ENCODE results near the gene KRT38.
"Not testable (repeated sequence)": the region's sequence is repeated elsewhere in the genome, so short reads cannot be mapped to it uniquely, and the experiment has no call there.

Gene KRT38

DNA sequence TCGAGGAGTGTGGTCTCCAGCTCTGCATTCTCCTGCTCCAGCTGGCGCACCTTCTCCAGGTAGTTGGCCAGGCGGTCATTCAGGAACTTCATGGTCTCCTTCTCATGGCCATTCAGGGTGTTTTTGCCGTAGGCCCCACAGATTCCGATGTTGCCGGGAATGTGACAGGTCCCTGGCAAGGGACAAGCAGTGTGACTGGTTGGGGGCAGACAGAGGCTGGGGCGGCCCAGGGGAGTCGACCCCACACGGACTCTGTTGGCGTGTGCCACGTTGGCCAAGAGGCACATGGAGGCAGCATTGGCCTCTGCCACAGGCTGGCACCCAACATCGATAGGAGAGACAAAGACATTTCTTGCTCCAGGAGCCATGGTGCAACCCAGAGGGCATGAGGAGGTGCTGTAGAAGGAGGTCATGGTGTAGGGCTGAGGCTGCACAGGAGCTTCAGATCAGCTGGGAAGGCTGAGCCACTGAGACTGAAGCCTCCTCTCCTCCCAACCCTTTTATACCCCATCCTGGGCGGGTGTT is 16.6 kb downstream of the KRT38 start, which contains the start of gene KRT37:
TSS of gene KRT37 (minus strand) at position 475 of the 525 bp plus-strand sequence. CDS start at position 413, 62 bp downstream.
- DNase-seq (ENCODE audit: insufficient read length, low spot score) (no peak), FAIRE-seq (no peak)

DNA sequence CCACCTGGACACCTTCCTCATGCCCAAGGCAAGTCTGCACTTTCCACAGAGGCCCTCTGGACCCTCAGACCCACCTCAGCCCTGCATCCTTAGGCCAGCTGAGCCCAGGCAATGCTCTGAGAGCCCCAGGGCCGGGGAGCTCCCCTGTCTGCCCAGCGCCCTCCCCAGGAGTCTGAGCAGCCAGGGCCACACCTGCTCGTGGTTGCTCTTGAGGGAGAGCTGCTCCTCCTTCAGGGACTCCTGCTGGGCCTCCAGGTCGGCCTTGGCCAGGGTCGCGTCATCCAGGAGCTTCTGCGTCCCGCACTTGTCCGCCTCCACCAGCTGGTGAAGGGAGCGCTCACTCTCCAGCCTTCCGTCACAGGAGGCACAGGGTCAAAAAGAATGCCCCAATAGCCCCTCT is 18.2 kb downstream of the KRT38 start:
- FAIRE-seq; DNase-seq (ENCODE audit: insufficient read length, low spot score): not testable (repeated sequence)

- FAIRE-seq: no peak
- DNase-seq (ENCODE audit: insufficient read length, low spot score): no peak
Observed at GRCh38 chr17:41421617-41422016, 19.2 kb downstream of the KRT38 start.

- no peak for DNase-seq (ENCODE audit: insufficient read length, low spot score)
- no peak for FAIRE-seq
Observed at GRCh38 chr17:41421116-41421515, 19.7 kb downstream of the KRT38 start.

DNA sequence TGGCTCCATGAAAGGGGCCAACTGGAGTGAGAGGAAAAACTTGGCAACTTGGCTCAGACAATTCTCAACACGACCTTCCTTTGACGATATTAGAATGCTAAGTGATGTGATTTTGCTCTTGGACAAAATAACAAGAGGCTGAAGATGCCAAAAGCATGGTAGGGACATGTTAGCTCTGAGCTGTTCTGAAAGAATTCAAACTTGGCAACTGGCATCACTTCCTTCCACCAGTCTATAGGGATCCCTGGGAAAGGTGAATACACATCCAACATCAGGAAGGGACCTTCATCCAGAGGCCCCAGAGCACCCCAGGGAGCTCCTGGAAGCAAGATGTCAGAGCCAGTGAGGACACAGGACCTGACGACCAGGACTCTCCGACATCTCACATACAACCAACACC is 20.6 kb downstream of the KRT38 start:
- FAIRE-seq (no peak), DNase-seq (ENCODE audit: insufficient read length, low spot score) (no peak)

DNA sequence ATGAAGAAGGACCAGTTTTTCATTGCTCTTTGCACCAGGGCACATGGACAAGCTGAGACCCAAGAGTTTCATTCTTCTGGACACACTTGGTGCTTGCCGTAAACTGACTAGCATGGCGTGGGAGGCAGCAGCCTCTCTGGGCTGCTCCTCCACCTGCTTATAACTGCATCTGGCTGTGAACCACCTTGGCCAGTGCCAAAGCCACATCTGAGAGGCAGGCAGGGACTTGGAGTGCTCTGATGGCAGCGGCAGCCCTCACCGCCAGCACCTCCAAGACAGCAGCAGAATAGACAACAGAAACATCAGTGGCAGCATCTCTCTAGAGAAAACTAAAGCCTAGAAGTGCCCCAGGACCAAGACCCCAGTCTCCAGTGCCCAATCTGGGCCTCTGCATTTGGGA is 21.1 kb downstream of the KRT38 start:
- no peak for FAIRE-seq
- DNase-seq (ENCODE audit: insufficient read length, low spot score): no peak

DNA sequence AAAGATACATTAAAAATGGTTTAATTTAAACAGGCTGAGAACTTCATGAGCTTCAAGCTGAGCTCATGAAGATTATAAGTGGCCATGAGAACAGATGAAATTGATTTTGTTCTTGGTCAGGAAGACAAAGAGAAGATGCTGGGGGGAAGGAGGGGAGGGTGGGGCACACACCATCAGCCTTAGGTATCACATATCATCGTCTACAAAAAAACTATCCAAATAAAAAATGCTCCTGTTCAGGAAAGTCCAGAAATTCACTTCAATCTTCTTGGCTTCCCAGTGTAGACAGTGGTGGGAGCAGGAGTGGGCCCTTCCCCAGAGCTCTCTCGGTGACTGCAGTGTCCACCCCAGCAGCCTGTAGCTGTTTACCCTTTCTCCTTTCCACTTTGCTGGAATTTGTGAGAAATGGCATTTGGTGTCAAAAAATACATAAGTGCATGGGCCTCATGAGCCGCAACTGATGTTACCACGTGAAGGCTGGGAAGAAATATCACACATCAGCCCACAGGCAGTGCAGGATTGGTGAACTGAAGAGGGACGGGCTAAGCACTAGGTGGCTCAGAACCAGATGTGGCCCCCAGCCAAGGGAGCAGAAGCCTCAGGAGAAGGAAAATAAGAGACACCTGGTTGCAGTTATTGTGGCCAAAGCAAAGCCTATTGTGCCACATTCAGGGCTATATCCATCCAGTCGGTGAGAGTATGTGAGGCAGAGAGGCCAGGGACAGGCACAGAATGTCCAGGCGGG is 22.5 kb downstream of the KRT38 start:
- no peak for FAIRE-seq

DNA sequence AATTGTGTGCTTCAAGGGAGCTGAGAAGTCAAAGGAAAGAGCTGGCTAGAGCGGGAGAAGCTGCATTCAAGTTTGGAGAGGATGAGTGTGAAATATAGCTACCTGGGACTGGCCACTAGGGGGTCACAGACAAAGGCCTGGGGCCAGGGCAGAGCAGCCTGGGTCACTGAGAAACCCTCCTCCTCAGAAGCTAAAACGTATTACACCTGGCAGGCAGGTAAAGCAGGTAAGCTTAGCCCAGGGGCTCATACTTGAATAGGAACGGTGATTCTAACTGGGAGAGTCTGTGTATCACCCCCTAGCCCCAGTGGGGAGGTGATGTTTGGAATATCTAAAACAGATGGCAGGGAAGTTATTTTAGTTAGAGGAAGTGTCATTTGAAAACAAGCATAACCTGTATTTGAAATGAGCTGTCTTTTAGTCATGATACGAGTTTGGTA is 23.2 kb downstream of the KRT38 start:
- DNase-seq (ENCODE audit: insufficient read length, low spot score): peak; percentile 26
- FAIRE-seq: no peak

More for the DNA sequence above, 22.5 kb downstream of the KRT38 start:
- no peak for DNase-seq (ENCODE audit: insufficient read length, low spot score)

DNA sequence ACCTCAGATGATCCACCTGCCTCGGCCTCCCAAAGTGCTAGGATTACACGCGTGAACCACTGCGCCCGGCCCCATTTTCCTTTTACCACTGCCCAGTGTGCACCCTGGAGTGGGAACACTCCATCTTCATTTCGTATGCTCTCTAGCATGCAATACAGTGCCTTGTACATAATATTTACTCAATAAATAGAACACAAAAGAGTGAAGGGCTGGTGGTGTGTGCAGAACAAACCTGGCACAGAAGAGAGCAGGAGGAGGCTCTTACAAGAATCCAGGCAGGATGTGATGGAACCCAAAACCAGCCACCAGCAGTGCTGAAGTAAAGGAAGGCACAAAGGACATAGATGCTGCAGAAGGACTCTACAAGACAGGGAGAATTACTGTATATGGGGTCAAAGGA is 23.7 kb downstream of the KRT38 start:
- no peak for DNase-seq (ENCODE audit: insufficient read length, low spot score)

DNA sequence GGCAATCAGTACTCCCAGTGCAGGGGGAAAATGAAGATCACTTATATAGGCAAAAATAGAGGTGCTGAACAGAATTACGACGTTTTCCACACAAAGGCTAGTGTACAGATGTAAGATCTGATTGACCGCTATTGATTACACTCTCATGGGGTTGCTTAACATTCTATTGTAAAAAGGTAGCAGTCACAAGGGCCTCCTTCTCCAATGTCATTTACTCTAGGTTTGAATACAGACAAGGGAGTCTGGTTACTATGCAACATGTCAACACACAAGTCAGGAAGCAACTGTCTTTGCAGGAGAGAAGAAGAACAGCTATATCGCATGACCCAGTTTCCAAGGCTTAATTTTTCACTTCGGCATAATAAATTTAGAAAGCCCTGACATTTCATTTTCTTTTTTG is 24.3 kb downstream of the KRT38 start:
- FAIRE-seq (no peak), DNase-seq (ENCODE audit: insufficient read length, low spot score) (no peak)

More for the DNA sequence above, 23.7 kb downstream of the KRT38 start:
- no peak for FAIRE-seq

GRCh38 chr17:41415833-41416335 is 24.9 kb downstream of the KRT38 start:
- FAIRE-seq: no peak
- DNase-seq (ENCODE audit: insufficient read length, low spot score): no peak

DNA sequence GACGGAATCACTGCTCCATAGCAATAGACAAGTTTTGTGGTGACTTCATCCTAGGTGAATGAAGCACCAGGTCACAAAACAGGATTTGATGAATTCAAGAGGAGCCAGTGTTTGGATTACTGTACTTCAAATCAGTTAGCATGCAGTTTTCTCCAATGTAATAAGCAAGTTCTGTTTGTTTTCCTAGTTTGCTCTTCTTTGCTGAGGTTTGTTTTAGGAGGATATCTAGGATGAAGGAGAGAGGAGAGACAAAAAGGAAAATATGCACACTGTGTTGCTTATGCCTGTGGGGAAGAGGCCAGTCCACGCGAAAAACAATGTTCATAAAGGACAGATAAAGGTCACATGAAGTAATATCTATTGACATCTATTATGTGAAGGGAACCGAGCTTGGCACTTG is 25.4 kb downstream of the KRT38 start:
- no peak for FAIRE-seq
- no peak for DNase-seq (ENCODE audit: insufficient read length, low spot score)

DNA sequence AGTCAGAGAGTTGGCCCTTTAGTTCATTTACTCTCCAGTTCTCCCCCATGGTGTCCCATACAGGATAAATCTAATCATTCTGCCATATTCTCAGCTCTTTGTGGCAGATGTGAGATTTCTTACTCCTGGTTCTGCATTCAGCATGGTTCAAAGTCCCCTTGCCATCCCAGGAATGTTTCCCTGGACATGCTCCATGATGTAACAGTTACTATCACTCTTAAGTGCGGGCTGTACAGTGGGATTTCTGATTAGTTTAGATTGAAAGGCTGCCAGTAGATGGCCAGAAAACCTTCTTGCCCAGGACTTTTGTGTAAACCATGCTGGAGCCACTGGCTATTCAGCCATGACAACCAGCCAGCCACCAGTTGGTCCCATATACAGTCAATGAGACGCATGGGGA is 26.8 kb downstream of the KRT38 start:
- FAIRE-seq: no peak
- no peak for DNase-seq (ENCODE audit: insufficient read length, low spot score)

GRCh38 chr17:41413353-41413957 is 27.3 kb downstream of the KRT38 start:
- no peak for FAIRE-seq

GRCh38 chr17:41411072-41411840 is 29.5 kb downstream of the KRT38 start:
- no peak for FAIRE-seq
- no peak for DNase-seq (ENCODE audit: insufficient read length, low spot score)

More at GRCh38 chr17:41413353-41413957, 27.3 kb downstream of the KRT38 start:
- no peak for DNase-seq (ENCODE audit: insufficient read length, low spot score)

DNA sequence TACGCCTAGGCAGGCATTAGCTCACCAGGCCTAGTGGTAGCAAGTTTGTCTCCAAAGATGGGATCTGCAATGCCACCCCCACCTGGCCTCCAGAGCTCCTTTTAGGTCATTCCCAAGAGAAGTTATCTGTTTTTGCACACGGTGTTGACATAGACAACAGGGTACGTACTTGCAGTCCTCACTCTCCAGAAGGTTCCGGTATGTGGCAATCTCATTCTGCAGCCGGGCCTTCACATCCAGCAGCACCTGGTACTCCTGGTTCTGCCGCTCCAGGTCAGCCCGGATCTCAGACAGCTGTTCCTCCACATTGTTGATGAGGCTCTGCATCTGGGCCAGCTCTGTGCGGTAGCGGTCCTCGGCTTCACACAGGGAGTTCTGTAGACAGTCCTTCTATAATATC is 33.6 kb downstream of the KRT38 start:
- no peak for FAIRE-seq
- DNase-seq (ENCODE audit: insufficient read length, low spot score): no peak

GRCh38 chr17:41406205-41406604 is 34.6 kb downstream of the KRT38 start:
- FAIRE-seq: no peak

DNA sequence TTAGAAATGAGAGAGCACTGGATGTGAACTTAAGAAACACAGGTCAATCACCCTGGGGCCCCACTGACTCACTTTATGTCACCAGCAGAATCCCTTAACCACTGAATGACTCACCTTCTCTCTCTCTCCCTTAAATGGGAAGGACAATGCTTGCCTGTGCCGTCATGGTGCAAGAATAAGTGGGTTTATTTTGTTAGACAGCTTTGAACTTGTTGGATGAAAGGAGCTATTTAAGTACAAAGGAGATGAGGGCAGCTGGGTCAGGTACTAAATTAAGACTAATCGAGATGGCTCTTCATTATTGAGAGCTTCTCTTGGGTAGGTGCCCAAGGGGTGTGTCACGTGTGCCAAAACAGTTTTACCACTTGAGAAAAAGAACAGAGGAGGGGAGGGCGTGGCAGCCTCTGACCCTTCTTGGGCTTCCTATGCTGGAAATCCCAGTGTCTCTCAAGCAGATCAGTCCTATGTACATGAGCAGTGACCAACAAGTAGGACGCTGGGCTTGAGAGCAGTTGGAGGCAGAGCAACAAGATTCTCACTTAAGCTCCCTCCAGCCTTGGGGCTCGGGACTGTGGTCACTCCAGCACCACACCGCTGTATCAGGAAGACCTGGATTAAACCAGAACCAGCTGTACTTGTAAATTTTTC is 36.6 kb downstream of the KRT38 start:
- DNase-seq (ENCODE audit: insufficient read length, low spot score) (no peak), FAIRE-seq (no peak)

More at GRCh38 chr17:41406205-41406604, 34.6 kb downstream of the KRT38 start:
- DNase-seq (ENCODE audit: insufficient read length, low spot score): no peak

- FAIRE-seq (no peak), DNase-seq (ENCODE audit: insufficient read length, low spot score) (no peak)
Observed at GRCh38 chr17:41403404-41404023, 37.3 kb downstream of the KRT38 start.

- DNase-seq (ENCODE audit: insufficient read length, low spot score) (no peak), FAIRE-seq (no peak)
Observed at GRCh38 chr17:41402161-41402560, 38.6 kb downstream of the KRT38 start.
